GM12878 (cell line): ENCODE measurements around the gene CHAC1. TPM values are rescaled to one million over a fixed set of nuclear protein-coding genes. Genes with fewer than 3 reads are reported as not detected.

ENCODE experiments used
- ATAC-seq: fragments of 200-7000 bp; cut with Tn5 transposase; 3 replicates; pipeline ENCODE4 v1.9.1; 2020; ENCODE audit warnings: mild to moderate bottlenecking, moderate library complexity
- BruUV-seq: library from RNA; stranded (reverse); fragments of 400-500 nt; replicated peaks from 2 replicates; lab custom pipeline; 2021; lab: Mats Ljungman, UMichigan
- CTCF ChIA-PET: fragments of 300-600 bp; sonication (Branson Sonifier 250); formaldehyde crosslinking; extraction: SDS; loops from one replicate; lab custom pipeline; 2021; ENCODE audit warnings: inconsistent platforms; lab: Yijun Ruan, JAX
- POLR2A ChIA-PET: fragments of 350-600 bp; formaldehyde crosslinking; extraction: SDS; loops from one replicate; lab custom pipeline; 2021; ENCODE audit warnings: inconsistent platforms; lab: Charles Lee
- RAD21 ChIA-PET: fragments of 300-600 bp; sonication (Branson Sonifier 250); formaldehyde crosslinking; loops from one replicate; lab custom pipeline; 2023; ENCODE audit warnings: antibody characterized with exemption; ENCODE audit not compliant: unreplicated experiment; lab: Charles Lee
- SMC1A ChIA-PET: fragments of 300-600 bp; sonication (Branson Sonifier 250); formaldehyde crosslinking; loops from one replicate; lab custom pipeline; 2023; ENCODE audit not compliant: unreplicated experiment, uncharacterized antibody; lab: Charles Lee
- DNase-seq: peaks from one replicate; pipeline ENCODE4 v3.0.0-alpha.2; 2011; ENCODE audit warnings: low read depth, low spot score
- FAIRE-seq: peaks from 3 replicates; lab custom pipeline; 2011; peaks lifted over from hg19 to GRCh38; lab: Jason Lieb, UNC
- H2AFZ ChIP-seq: 2 replicates; pipeline ENCODE4 v1.6.0; 2011; ENCODE audit warnings: low read depth, low read length, control low read depth; ENCODE audit not compliant: control insufficient read depth
- H3K27ac ChIP-seq: 2 replicates; pipeline ENCODE4 v1.5.1; 2011; ENCODE audit warnings: control low read depth; ENCODE audit not compliant: control insufficient read depth, insufficient read depth
- H3K27me3 ChIP-seq, 2 experiments: replicated peaks in 1 of 2; 2 replicates each; pipeline versions ENCODE4 v1.6.0 to v1.6.1; 2011; ENCODE audit warnings: low read length in 1 of 2; ENCODE audit not compliant: control insufficient read depth in 2 of 2, insufficient read depth in 2 of 2
- H3K36me3 ChIP-seq, 2 experiments: 2 replicates each; pipeline ENCODE4 v1.5.1; 2011; ENCODE audit warnings: low read length in 1 of 2; ENCODE audit not compliant: control insufficient read depth in 2 of 2, insufficient read depth in 2 of 2
- H3K4me1 ChIP-seq: 2 replicates; pipeline ENCODE4 v1.6.1; 2011; ENCODE audit warnings: mild to moderate bottlenecking, low read length, moderate library complexity, mixed read lengths; ENCODE audit not compliant: control insufficient read depth, insufficient read depth
- H3K4me2 ChIP-seq: 2 replicates; pipeline ENCODE4 v1.6.0; 2011; ENCODE audit warnings: control low read depth; ENCODE audit not compliant: control insufficient read depth, insufficient read depth
- H3K4me3 ChIP-seq: fragments of 200-600 bp; sonication (generic); 2 replicates; pipeline ENCODE4 v1.5.1; 2016
- H3K79me2 ChIP-seq: 2 replicates; pipeline ENCODE4 v1.6.0; 2011; ENCODE audit warnings: low read length; ENCODE audit not compliant: control insufficient read depth, insufficient read depth
- H3K9ac ChIP-seq: 2 replicates; pipeline ENCODE4 v1.8.0; 2011; ENCODE audit warnings: low read length, control low read depth, mixed read lengths; ENCODE audit not compliant: control insufficient read depth, insufficient read depth
- H3K9me3 ChIP-seq: replicated peaks from 3 replicates; pipeline ENCODE4 v1.5.1; 2011; ENCODE audit warnings: mild to moderate bottlenecking, low read length; ENCODE audit not compliant: control insufficient read depth, insufficient read depth
- H4K20me1 ChIP-seq: 2 replicates; pipeline ENCODE4 v1.6.0; 2011; ENCODE audit not compliant: control insufficient read depth, insufficient read depth
- CHD4 ChIP-seq: fragments of 200-600 bp; sonication (generic); IDR thresholded peaks from 2 replicates; pipeline ENCODE4 v1.6.1; 2016; ENCODE audit warnings: mild to moderate bottlenecking
- EGR1 ChIP-seq, 2 experiments: IDR thresholded peaks; 1 replicate in 1 of 2; 2 replicates in 1 of 2; pipeline ENCODE4 v1.6.1; 2011 to 2012; ENCODE audit warnings: low read depth in 2 of 2, low read length in 2 of 2, borderline replicate concordance in 1 of 2, mild to moderate bottlenecking in 1 of 2, moderate library complexity in 1 of 2
- ELK1 ChIP-seq: IDR thresholded peaks from 2 replicates; pipeline ENCODE4 v1.6.1; 2012; ENCODE audit warnings: low read depth, low read length, improper control_type of control experiment
- EP300 ChIP-seq, 2 experiments: fragments of 150-350 bp in 1 of 2; IDR thresholded peaks; 2 replicates each; pipeline ENCODE4 v1.6.1; 2011 to 2012; ENCODE audit warnings: low read depth in 2 of 2, low read length in 2 of 2, borderline replicate concordance in 1 of 2, improper control_type of control experiment in 1 of 2, inconsistent platforms in 1 of 2; ENCODE audit not compliant: control insufficient read depth in 1 of 2
- ESRRA ChIP-seq: IDR thresholded peaks from 2 replicates; pipeline ENCODE4 v1.6.1; 2012; ENCODE audit warnings: mild to moderate bottlenecking, low read length, improper control_type of control experiment
- FOS ChIP-seq: IDR thresholded peaks from 3 replicates; pipeline ENCODE4 v1.6.1; 2011; ENCODE audit warnings: borderline replicate concordance; ENCODE audit not compliant: insufficient read length; ENCODE audit errors: extremely low read depth
- FOXK2 ChIP-seq: fragments of 450-650 bp; IDR thresholded peaks from 2 replicates; pipeline ENCODE4 v1.6.1; 2017; ENCODE audit warnings: mild to moderate bottlenecking, moderate library complexity
- HDGF ChIP-seq: fragments of 450-650 bp; IDR thresholded peaks from 2 replicates; pipeline ENCODE4 v1.6.1; 2016; ENCODE audit warnings: antibody characterized with exemption
- NR2C2 ChIP-seq: IDR thresholded peaks from 2 replicates; pipeline ENCODE4 v1.6.1; 2011; ENCODE audit warnings: borderline replicate concordance, low read depth; ENCODE audit not compliant: control insufficient read depth, insufficient read length
- POLR2AphosphoS5 ChIP-seq: IDR thresholded peaks from 2 replicates; pipeline ENCODE4 v1.6.1; 2011; ENCODE audit warnings: mild to moderate bottlenecking, low read length, inconsistent platforms
- RUNX3 ChIP-seq: IDR thresholded peaks from 2 replicates; pipeline ENCODE4 v1.6.1; 2012; ENCODE audit warnings: low read length, inconsistent platforms
- WRNIP1 ChIP-seq: IDR thresholded peaks from 2 replicates; pipeline ENCODE4 v1.6.1; 2011; ENCODE audit warnings: low read depth, low read length, improper control_type of control experiment, borderline replicate concordance
- WGBS: methylation state at CpG from one replicate; pipeline ENCODE4 v1.1.6; 2016; ENCODE audit warnings: low lambda C conversion rate; ENCODE audit not compliant: insufficient replicate concordance, insufficient coverage; ENCODE audit errors: missing lambda C conversion rate; 5-methylcytosine and 5-hydroxymethylcytosine counted together
- in situ Hi-C: fragments of 300-500 bp; cut with MboI; formaldehyde crosslinking; loops from 9 replicates; pipeline ENCODE4 v1.14.3; 2018; ENCODE audit warnings: mixed read lengths
- intact Hi-C: fragments of 100-400 bp; cut with micrococcal nuclease; formaldehyde crosslinking; loops from one replicate; pipeline ENCODE4 v1.14.2; 2022; ENCODE audit not compliant: unreplicated experiment
- polyA plus RNA-seq, 11 experiments: library from polyadenylated mRNA; depleted of rRNA in 4 of 11; unstranded in 6 of 11; stranded (reverse) in 5 of 11; fragments of >200 nt; fragmentation: Nextera tagmentation in 4 of 11; fragmentation: Illumina TruSeq in 1 of 11; extraction: Ambion mirVana in 4 of 11; extraction: Trizol in 1 of 11; gene quantifications; 1 replicate in 1 of 11; 2 replicates in 10 of 11; pipeline versions ENCODE4 v1.2.1 to v1.2.3, GENCODE V29; 2011 to 2016; ENCODE audit warnings: inconsistent platforms in 2 of 11, missing spikeins in 2 of 11, low read depth in 1 of 11
- total RNA-seq, 4 experiments: library from RNA; depleted of rRNA in 3 of 4; stranded (reverse); fragments of >200 nt in 3 of 4; fragmentation: Illumina TruSeq in 1 of 4; extraction: Trizol in 1 of 4; gene quantifications; 2 replicates each; pipeline versions ENCODE4 v1.2.1 to v1.2.3, GENCODE V29; 2013 to 2021

Gene CHAC1
- total and polyA plus RNA-seq, 10 of the 15 experiments (the other 5 are each of a cell fraction or from before 2014, with no cell fraction given) = 0.37 to 5.9 (median 3.3) TPM

GRCh38 chr15:40969363-40969762 lies 16.1 kb downstream of the CHAC1 start:
- no peak overlapping the region for H3K9ac ChIP-seq
- H3K36me3 ChIP-seq = no peaks in the 10 kb centered on the region
- CTCF ChIA-PET = no interaction called here
- H2AFZ ChIP-seq = no peak overlapping the region
- in situ Hi-C loops (no loop called here), intact Hi-C loops (no loop called here)
- TF ChIP-seq FOS = no peak
- TF ChIP-seq POLR2AphosphoS5 = no peak
- no peak for TF ChIP-seq RUNX3
- TF ChIP-seq ESRRA = no peak
- H4K20me1 ChIP-seq = no peaks in the 10 kb centered on the region
- SMC1A ChIA-PET = interaction anchor here (1.7 kb wide), 1 partner anchor 65 kb away, joined by 4 read pairs; no protein-coding TSS in a partner anchor
- no peaks in the 10 kb centered on the region; a peak in 1 of 4 replicates for H3K27me3 ChIP-seq
- no peak overlapping the region for H3K4me3 ChIP-seq
- H3K79me2 ChIP-seq = no peaks in the 10 kb centered on the region
- RAD21 ChIA-PET = no interaction called here
- no peaks in the 10 kb centered on the region for H3K4me1 ChIP-seq
- DNase-seq = no peak
- H3K4me2 ChIP-seq = no peak overlapping the region
- WGBS = 85% methylated on average over 8 of the region's 8 CpGs
- no peak for FAIRE-seq
- H3K9me3 ChIP-seq = no peaks in the 10 kb centered on the region
- no TSS peak for BruUV-seq
- no peak for ATAC-seq
- POLR2A ChIA-PET = interaction anchor here (0.6 kb wide), 1 partner anchor 242 kb away, joined by 3 read pairs; no protein-coding TSS in a partner anchor
- H3K27ac ChIP-seq = no peak overlapping the region

- no peak overlapping the region for H3K4me3 ChIP-seq
- H3K9ac ChIP-seq = no peak overlapping the region
- H3K27ac ChIP-seq = no peak overlapping the region
- in situ Hi-C loops (no loop called here), intact Hi-C loops (no loop called here)
- H3K4me1 ChIP-seq = no peaks in the 10 kb centered on the region
- WGBS = 99% methylated on average over 4 of the region's 4 CpGs
- no TSS peak for BruUV-seq
- H3K9me3 ChIP-seq = no peaks in the 10 kb centered on the region
- RAD21 ChIA-PET = interaction anchor here (0.6 to 1.2 kb wide), 2 partner anchors 9 to 32 kb away, joined by 3 read pairs; no protein-coding TSS in a partner anchor
- POLR2A ChIA-PET = no interaction called here
- CTCF ChIA-PET = no interaction called here
- no peak for FAIRE-seq
- no peak overlapping the region for H3K4me2 ChIP-seq
- no peaks in the 10 kb centered on the region for H4K20me1 ChIP-seq
- no peak for ATAC-seq
- H2AFZ ChIP-seq = no peak overlapping the region
- DNase-seq = no peak
- H3K79me2 ChIP-seq = no peaks in the 10 kb centered on the region
- TF ChIP-seq EGR1 (IDR thresholded peaks at IDR 0.05; ENCODE audit: borderline replicate concordance in 1 of 2, low read depth in 2 of 2, low read length in 2 of 2) = no peak
- TF ChIP-seq EP300 (IDR thresholded peaks at IDR 0.05; ENCODE audit: borderline replicate concordance in 1 of 2, control insufficient read depth in 1 of 2, low read depth in 2 of 2, low read length in 2 of 2) = no peak
- TF ChIP-seq HDGF = no peak
- no peak for TF ChIP-seq CHD4
- TF ChIP-seq ELK1 = no peak
- TF ChIP-seq FOXK2 = no peak
- TF ChIP-seq NR2C2 = no peak
- TF ChIP-seq WRNIP1 = no peak
- no peaks in the 10 kb centered on the region for H3K27me3 ChIP-seq
- peaks cover 0 to 13% of the 10 kb centered on the region in 2 experiments; a peak in 3 of 4 replicates for H3K36me3 ChIP-seq
- SMC1A ChIA-PET = interaction anchor here (1.0 to 2.4 kb wide), 3 partner anchors 10 to 33 kb away, joined by 3 to 6 read pairs (median 5); no protein-coding TSS in a partner anchor
These were observed 21.6 kb downstream of the CHAC1 start for GRCh38 chr15:40974879-40975278.
